Astrocyte of the spinal cord (primary cell): ENCODE measurements around the gene SPTSSB.

Source experiments
- DNase-seq: peaks from one replicate; pipeline ENCODE4 v3.0.0; 2011; ENCODE audit warnings: low read depth, low spot score
- H3K4me3 ChIP-seq: 2 replicates; pipeline ENCODE4 v1.5.1; 2011; ENCODE audit warnings: low read depth, mild to moderate bottlenecking, low read length, moderate library complexity
- in situ Hi-C: cut with HindIII; loops from 2 replicates; pipeline ENCODE4 v1.10.0; 2017; ENCODE audit warnings: low sequenced_read_pairs
- TF ChIP-seq, protein P1 (sequence below): IDR thresholded peaks from 2 replicates; pipeline ENCODE4 v1.5.1; 2012; ENCODE audit warnings: low read depth, mild to moderate bottlenecking, low read length, inconsistent platforms

SPTSSB gene

DNA sequence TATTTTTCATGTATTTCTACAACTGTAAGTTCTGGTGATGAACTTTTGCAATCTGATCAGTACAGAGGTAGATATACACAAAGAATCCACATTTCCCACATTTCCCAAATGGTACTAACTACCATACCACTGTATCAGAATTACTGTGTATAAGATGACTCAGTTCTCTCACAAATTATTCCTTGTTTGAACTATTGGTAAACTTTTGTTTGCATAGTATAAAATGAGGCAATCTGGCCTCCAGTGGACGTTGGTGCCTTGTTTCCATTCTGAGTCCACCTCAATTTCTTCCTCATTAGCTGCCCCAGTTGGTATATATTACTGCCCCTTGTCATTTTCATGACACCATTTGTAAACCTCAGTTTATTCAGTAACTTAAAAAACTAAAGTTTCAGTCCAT, 38.5 kb downstream of the SPTSSB start:
- in situ Hi-C loops = no loop called here
- no peak overlapping the region for H3K4me3 ChIP-seq
- DNase-seq = no peak
- TF ChIP-seq, protein P1, sequence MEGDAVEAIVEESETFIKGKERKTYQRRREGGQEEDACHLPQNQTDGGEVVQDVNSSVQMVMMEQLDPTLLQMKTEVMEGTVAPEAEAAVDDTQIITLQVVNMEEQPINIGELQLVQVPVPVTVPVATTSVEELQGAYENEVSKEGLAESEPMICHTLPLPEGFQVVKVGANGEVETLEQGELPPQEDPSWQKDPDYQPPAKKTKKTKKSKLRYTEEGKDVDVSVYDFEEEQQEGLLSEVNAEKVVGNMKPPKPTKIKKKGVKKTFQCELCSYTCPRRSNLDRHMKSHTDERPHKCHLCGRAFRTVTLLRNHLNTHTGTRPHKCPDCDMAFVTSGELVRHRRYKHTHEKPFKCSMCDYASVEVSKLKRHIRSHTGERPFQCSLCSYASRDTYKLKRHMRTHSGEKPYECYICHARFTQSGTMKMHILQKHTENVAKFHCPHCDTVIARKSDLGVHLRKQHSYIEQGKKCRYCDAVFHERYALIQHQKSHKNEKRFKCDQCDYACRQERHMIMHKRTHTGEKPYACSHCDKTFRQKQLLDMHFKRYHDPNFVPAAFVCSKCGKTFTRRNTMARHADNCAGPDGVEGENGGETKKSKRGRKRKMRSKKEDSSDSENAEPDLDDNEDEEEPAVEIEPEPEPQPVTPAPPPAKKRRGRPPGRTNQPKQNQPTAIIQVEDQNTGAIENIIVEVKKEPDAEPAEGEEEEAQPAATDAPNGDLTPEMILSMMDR = no peak

DNA sequence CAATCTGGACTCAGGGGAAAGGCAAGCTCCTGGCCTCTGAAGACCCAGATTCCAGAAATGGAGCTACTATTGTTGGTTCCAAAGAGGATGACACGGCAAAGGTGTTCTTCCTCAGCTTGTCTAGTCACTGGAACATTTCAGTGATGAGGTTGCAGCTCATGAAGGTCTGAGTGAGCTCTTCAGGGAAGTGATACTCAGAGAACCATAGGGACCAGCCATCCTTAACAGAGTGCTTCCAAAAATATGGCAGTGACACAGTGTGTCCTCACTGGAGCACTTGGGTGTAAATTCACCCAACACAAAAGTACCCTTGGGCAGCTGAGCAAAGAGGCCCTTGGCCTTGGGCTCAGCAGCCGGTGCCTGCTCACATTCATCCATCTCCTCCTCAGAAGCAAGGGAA, 46.3 kb downstream of the SPTSSB start:
- DNase-seq = no peak
- in situ Hi-C loops = no loop called here
- TF ChIP-seq, protein P1 = no peak
- no peak overlapping the region for H3K4me3 ChIP-seq

DNA sequence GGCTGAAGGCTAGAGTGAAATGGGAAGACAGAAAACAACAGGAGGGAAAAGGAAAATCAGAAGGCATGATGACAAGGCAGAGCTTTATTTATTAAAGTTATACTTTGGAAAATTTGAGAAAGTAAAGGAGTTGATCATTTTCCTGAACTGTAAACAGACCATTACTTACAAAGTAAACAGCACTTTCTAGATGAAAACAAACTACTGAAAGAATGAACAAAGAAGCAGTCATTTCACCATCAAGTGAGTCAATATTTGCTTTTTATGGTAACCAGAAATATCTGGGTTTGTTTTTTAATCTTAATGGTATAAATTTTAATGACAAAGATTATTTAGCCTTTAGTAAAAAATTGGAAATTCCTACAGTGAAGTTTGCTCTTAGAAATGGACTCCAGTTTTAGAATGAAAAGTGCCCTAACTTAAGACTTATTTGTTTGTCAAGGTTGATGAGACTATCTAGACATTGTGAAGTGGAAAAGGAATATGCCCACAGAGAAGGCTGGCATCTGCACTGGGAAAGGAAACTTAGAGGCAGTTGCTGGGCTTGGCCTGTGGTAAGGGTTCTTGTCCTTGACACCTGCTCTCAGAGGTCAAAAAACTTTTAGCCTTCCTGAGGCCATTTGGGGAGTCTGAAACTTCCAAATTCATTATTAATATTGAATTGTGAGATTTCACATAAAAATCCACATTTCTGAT, 47.2 kb downstream of the SPTSSB start:
- TF ChIP-seq, protein P1 = no peak
- no peak overlapping the region for H3K4me3 ChIP-seq
- DNase-seq = no peak
- in situ Hi-C loops = no loop called here

DNA sequence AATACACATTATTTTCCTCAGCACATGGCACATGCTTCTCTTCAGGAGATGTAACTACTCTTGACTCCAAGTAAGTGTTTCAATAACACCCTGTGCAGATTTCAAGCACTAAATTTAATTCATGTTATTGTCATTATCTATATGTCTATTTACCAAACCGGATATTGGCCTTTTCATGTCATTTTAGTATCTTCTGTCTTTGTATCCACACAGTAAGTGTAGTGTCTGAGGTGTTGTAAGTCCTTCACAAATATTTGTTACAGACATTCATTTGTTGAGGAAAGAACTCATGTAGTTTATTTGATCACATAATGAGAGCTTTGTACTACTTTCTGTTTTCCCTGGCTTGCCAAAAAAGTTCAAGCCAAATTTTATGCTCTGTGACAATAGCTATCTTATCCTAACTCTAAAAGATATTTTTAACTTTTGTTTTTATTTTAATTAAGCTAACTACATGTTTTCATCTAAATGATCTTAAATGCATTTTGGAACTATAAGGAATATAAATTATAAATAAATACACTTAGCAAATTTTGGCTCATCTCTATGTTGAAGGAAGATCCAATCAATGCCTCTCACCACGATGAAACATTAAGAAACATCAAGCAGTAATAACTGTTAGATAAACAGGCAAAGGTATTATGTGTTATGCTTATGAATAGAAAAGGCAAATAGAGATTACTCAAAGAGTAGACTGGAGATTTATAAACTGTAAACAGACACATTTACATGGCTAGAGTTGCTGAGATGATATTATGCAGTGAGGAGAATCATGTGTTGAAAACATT, 48.3 kb downstream of the SPTSSB start:
- DNase-seq = no peak

DNA sequence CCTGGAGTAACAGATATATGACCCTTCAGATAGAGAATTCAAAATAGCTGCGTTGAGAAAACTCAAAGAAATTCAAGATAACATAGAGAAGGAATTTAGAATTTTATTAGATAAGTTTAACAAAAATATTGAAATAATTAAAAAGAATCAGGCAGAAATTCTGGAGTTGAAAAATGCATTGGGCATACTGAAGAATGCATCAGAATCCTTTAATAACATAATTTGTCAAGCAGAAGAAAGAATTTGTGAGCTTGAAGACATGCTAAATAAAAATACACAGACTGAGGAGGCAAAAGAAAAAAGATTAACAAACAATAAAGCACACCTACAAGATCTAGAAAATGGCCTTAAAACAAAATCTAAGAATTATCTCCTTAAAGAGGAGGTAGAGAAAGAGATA, 50.5 kb downstream of the SPTSSB start:
- TF ChIP-seq, protein P1 = no peak
- no peak for DNase-seq
- no peak overlapping the region for H3K4me3 ChIP-seq
- in situ Hi-C loops = no loop called here

More for the DNA sequence above, 48.3 kb downstream of the SPTSSB start:
- in situ Hi-C loops = no loop called here
- TF ChIP-seq, protein P1 = no peak
- H3K4me3 ChIP-seq = no peak overlapping the region

DNA sequence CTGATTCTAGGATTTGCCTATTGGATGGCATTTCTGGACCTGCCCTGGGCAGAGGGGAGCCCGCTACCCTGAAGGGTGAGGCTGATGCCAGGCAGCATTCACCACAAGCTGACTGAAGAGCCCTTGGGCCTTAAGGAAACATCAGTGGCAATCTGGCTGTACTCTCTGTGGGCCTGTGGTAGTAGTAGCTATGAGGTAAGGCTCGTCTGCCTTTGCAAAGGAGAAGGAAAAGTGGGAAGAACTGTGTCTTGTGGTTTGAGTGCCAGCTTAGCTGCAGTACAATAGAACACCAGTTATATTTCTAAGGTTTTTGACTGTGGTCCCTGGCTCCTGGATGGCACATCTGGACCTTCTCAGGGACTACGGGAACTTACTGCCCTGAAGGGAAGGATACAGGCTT, 51.5 kb downstream of the SPTSSB start:
- H3K4me3 ChIP-seq = no peak overlapping the region
- TF ChIP-seq, protein P1 = no peak
- no peak for DNase-seq
- in situ Hi-C loops = no loop called here
